GM19395 (cell line): ENCODE measurements around the gene FMO2.
"Not testable (repeated sequence)": the region's sequence is repeated elsewhere in the genome, so short reads cannot be mapped to it uniquely, and the experiment has no call there.

Experiments
- ATAC-seq: cut with Tn5 transposase; IDR thresholded peaks from one replicate; pipeline ENCODE4 v1.9.1; 2021; ENCODE audit warnings: mild to moderate bottlenecking, moderate library complexity; ENCODE audit not compliant: unreplicated experiment

Gene FMO2

DNA sequence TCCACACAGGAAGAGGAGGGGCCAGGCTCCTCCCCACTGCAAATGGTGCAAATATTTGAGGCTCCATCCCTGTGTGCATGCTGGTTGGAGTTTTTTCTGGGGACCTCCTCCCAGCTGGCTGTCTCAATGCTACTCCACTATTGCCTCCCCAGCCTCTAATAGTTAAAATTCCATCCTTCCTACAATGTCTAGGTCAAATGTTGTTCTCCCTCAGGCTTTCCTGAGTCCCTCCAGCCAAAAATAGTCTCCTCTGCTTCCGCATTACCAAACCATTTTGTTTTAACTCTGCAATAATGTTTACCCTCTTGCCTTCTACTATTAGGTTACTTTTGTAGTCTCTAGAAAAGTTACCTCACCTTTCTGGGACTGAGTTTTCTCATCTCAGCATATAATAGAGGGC is 33.6 kb downstream of the FMO2 start:
- no peak for ATAC-seq

DNA sequence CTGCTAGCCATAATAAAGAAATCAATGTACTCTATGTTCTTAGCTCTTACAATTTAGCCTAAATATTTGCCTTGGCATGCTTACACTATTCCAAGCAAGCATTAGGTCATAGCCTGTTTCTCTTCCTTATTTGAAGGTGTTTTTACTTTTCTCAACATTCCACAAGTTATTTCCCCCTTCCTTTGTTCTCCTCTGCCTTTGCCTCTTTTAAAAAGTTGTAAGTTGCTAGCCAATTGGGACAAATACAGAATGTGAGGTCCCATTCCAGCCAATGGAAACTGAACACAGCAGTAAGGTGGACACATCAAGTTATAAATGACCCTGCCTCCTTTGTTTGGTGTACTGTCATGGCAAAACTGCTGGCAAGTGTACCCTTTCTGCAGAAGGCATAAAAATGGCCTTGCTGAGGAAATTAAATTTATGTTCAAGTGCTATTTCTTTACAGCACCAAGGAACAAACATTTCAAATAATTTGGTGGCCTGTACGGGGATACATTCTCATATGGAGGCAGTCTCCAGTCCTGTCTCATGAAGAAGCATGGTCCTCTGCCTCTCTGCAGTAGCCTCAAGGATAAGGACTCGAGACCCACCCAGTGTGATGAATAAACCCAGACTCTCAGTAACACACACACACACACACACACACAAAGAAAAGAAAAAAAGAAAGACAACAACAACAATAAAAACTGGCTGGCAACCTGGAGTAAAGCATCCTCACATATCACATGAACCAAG is 34.4 kb downstream of the FMO2 start:
- no peak for ATAC-seq

DNA sequence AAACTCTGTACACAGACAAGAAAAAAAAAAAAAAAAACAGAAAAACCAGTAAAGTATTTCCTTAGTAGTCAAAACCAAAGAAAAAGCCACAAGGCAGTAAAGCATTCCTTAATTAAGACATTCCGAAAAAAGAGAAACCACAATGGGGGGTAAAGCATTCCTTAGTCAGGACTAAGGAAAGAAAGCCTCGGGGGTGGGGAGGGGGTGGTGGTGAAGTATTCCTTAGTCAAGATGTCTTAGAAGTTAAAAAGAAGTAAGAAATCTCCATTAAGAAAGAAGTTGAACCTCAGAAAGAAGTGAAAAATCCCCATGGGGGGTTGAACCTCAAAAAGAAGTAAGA is 35.0 kb downstream of the FMO2 start:
- no peak for ATAC-seq

DNA sequence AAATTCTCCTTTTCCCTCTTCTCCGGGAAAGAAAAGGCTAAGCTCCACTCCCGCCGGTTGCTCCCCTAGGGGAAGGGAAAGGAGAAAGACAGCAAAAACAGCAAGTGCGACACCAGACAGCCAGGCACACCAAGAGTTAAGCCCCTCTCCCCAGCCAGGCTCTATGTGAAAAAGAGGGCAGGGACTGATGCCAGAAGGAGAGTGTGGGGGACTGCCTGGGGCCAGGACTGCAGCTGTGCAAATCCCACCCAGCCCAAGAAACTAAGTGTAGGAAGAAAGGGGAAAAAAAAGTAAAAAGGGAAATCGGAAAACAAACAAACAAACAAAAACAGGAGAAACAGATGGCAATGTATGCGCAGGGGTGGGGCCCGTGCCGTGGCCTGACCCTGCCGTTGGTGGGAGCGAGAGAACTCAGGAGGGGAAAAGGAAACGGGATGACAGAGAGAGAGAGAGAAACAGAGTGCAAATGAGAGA is 35.5 kb downstream of the FMO2 start:
- ATAC-seq, result no peak

DNA sequence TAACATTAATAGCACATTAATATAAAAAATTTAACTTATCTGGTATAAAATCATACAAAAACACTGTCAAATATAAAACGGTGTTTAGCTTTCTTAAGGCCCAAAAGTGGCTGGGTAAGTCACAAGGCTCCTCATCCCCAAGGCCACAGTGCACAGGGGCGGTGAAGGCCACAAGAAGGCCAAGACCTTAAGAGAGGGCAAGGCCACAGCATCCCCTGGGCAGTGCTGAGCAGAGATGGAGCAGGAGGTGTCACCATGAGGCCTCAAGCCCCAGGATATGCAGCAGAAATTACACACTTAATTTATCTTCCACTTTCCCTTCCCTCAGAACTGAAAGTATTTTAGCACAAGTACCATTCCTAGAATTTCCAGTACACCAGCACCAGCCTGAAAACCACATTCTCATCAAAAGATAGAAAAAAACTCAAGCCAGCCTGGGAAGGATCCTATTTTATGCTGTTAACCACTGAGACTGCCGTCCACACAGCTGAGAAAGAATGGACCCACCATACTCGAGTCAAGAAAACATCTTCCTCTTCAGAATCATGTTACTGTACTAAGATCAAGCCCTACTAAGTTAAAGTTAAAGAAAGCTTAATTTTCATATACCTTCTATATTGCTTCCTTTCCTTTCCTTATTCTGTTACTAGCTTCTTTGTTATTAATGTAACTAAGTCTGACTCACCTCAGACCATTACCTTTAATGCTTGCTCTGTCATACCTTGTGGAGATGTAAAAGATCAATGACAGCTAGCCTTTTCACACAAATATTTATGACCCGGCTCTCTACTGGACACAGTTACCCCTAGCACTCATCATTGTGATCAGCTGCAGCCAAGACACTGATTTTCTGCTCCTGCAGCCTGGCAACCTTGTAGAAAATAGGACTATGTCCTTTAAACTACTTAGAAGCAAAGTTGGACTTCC is 36.8 kb downstream of the FMO2 start:
- no peak for ATAC-seq

DNA sequence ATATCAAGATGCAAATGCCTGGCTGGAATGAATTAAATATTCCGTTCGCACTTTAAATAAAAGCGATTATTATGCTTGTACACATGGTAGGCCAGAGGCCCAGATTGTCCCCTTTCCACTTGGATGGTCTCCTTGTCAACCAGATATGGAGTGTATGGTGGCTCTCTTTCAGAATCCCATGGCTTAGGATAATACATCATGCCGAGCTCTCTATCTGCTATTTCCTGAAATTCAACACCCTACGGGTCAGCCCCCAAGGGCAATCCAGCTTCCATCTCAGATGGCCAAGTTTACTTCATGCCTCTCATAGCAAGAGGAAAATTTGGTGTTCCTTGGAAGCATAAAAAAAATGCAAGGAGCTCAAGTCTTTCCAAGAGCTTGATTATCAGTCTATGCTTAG is 37.8 kb downstream of the FMO2 start:
- no peak for ATAC-seq

DNA sequence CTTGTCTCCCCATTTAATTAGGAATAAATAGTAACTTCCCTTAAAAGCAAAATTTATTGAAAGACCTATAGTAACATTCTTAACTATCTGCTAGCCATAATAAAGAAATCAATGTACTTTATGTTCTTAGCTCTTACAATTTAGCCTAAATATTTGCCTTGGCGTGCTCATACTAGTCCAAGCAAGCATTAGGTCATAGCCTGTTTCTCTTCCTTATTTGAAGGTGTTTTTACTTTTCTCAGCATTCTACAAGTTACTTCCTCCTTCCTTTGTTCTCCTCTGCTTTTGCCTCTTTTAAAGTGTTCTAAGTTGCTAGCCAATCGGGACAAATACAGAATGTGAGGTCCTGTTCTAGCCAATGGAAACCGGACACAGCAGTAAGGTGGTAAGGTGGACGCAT is 39.2 kb downstream of the FMO2 start:
- not testable (repeated sequence) for ATAC-seq

DNA sequence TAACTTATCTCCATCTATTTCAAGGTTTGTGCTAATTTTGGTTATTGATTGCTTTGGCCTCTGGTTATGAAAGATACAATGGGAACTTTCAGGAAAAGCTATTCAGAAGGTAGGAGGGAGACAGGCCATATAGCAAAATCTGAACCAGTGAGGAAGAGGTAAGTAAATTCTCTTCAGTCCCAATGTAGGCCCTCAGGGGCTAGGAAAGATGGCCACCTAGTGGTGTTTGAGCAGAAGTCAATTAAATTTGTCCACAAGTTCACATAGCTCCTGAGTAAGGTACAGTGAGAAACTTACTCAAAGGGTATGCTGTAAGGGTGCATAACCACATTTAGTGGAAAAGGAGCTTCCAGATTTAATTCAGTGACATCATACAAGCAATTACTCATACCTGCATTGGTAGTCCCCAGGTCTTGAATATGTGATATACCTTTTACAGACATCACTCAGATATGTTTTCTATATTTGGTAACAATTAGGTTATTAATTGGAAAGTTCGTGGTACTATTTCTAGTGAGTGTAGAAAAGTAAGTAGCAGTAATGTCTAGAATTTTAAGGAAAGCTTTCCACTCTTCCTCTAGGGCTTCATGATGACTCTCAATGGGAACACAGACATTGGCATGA is 41.8 kb downstream of the FMO2 start:
- ATAC-seq, result peak; percentile 96

DNA sequence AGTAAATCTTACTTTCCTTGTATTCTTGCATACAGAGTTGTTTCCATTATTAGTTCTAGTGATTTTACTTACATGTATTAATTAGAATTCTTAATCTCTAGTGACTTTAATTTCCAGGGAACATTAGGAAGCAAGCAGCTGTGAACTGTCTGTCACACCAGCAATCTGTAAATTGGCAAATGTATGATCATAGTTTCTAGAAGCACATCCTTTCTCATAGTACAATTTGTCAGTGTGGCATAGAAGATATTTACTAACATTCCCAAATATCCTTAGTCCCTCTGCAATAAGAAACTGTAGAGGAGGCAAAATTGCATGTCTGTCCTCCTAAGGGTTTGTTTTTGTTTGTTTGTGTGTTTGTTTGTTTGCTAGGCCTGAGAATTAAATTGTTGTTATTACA is 46.2 kb downstream of the FMO2 start:
- ATAC-seq, result no peak

DNA sequence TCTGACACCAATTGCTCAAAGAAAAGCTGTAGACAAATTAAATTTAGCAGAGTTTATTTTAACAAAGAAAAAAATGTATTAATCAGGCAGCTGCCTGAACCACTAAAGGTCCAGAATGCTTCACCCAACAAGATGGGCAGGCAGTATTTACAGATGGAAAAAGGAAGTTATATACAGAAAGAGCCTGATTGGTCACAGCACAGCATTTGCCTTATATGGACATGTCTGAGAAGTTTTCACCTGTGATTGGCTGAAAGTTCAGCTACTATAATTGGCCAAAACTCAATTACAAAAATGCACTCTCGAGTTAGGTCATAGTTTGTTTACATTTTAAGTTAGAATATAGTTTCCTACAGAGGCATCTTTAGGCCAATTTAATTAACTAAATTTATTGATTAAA is 48.1 kb downstream of the FMO2 start:
- no peak for ATAC-seq

DNA sequence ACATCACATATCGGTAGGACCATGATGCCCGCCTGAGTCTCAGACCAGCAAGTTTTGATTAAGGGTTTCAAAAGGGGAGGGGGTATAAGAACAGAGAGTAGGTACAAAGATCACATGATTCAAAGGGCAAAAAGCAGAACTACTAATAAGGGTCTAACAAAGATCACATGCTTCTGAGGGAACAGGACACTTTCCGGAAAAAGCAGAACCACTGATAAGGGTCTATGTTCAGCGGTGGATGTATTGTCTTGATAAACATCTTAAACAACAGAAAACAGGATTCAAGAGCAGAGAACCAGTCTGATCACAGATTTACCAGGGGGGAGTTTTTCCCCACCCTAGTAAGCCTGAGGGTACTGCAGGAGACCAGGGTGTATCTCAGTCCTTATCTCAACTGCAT is 51.1 kb downstream of the FMO2 start:
- not testable (repeated sequence) for ATAC-seq

DNA sequence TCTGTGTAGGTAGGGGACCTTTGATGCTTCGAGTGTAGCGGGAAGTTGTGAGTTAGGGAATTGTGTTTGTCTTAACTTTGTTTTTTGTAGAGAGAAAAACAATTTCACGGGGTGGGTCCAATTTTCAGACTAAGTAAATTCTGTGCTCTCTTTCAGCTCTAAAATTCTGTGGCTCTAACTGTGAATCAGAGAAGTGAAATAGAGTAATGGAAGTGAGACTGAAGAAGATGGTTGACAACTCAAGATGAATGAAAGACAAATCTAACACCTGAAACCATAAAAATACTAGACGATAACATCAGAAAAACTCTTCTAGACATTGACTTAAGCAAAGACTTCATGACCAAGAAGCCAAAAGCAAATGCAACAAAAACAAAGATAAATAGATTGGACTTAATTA is 58.8 kb downstream of the FMO2 start:
- no peak for ATAC-seq

DNA sequence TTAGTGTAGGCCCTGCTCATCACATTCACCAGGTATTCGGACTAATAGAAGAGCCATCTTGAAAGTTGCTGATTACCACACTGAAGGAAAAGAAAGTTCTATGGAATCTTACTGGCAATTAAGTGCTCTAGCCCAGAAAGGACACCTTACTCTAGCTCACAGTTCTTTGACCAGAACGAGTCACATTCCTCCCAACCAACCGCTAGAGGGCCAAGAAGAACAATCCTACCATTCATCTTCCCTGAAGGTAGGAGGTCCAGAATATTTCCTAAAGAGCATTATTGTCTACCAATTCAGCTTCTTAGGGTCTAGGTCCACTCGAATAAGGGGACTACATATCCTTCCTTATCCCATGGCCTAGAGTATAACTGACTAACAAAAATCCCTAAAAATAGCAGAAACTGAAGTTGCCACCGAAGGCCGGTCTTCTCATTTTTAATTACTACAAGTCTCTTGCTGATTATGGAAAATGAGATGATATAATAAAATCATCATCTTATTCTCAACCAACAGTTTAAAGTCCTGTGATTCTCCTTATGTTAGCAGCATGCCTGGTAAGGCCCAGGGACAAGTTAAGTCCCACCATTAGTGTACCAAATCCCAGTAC is 60.5 kb downstream of the FMO2 start:
- ATAC-seq, result peak; percentile 87

DNA sequence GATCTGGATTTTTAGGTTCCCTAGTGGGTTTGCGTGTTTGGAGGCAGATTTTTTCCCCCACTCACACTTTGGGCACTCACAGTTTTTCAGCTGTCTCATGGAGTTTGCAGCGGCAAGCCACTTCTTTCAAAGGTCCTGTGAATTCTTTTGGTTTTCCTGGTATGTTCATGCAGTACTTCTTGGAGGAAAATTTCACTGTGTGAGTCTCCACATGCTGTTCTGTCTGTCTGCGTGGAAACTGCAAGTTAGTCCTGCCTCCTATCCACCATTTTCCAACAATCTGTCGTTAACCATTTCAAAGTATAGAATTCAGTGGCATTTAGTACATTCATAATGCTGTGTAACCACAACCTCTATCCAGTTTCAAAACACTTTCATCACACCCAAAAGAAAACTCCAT is 62.4 kb downstream of the FMO2 start:
- no peak for ATAC-seq

DNA sequence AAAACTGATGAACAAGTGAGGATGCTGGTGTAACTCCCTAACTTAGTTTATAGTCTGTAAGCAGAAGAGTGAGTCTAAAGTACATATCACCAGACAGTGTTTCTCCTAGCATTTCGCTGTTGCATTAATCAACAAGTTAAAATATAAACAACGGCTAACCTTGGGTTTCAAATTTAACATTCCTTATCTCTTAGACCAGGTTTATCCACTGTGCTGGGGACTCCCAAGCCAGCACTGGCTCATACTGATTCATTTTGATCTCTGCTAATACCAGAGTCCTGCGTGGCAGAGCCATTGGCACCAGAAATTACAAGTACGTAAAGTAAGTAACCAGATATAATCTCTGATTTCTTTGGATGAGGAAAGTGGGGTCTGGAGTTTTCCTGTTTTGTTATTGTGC is 63.2 kb downstream of the FMO2 start, which contains the start of gene FMO1:
FMO1 (plus strand) TSS at position 193 of the 400 bp plus-strand sequence. CDS start 9,594 bp downstream, outside the sequence.
- ATAC-seq, result no peak

DNA sequence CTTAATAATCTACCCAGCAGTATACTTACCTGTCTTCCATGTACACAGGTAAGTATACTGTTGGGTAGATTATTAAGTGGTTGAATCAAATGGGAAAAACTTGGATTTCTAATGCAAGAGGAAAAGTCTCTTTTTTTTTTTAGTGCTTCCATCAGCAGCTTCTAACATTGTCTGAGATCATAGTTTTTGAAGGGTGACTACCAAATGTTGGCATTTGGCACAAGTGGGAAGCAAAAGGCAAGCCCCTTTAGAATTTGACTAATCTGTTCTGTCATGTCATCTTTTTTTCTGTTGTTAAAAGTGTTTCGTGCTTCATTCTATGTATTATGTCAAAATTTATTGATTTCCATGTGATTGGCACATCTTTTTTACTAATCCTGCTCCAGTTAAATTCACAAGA is 63.7 kb downstream of the FMO2 start:
- no peak for ATAC-seq

DNA sequence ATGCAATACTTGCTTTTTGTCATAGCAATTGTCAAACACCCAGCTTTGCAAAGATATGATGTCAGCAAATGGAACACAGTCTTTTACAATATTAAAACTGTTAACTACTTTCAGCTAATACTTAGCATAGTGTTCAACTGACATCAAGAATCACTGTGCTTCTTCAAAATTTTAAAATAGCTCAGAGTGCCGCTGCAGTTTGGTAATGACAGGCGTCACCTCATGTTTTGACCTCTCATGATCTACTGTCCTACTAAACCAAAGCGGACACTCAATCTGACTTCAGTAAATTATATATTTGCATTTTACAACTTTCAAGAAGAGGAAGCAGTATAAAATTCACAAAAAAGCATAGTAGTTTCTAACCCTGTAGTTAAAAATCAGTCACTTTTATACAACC is 65.2 kb downstream of the FMO2 start:
- ATAC-seq, result no peak

DNA sequence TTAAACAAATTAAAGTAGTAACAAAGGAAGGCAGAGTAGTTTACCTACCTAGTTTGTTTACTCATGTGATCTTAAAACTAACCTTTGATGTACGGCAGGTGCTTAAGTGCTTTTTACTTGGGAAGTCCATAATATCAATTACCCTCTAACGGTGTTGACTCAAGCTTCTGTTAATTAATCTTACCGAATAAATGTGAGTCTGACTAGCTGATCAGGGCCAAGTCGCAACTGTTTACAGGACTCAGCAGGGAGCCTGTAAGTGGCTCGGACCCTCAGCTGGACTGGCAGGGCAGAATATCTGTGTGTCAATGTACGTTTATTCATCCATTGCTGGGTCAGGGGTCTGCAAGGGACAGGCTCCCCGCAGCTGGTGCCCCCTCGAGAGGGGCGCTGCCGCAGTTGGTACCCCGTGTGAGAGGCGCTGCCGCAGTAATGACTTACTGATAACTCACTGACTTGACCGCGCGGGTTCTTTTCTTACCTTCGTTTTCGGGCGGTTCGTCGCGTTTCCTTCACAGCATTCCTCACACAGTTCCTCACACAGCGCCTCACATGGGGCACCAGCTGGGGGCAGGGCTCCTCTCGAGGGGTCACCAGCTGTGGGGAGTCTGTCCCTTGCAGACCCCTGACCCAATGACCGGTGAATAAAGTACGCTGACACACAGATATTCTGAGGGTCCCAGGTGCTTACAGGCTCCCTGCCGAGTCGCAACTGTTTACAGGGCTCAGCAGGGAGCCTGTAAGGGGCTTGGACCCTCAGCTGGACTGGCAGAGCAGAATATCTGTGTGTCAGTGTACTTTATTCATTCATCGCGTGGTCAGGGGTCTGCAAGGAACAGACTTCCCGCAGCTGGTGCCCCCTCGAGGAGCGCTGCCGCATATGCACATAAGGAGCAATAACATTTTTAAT is 66.2 kb downstream of the FMO2 start:
- peak; percentile 67 for ATAC-seq

DNA sequence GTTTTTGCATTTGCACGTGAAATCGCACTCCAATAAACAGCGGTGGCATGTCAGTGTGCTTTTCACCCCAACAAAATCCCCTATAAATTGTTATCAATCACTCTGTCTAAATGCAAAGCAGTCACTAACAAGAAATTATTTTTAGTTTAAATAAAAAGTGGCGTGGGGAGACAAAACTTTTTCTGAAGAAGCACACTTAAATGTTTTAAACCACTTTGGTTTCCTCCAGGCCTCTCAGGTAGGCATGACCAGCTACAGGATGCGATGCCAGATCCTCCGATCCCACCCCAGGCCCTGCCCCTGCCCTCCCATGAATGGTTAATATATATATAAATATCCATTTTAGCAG is 66.8 kb downstream of the FMO2 start:
- no peak for ATAC-seq

DNA sequence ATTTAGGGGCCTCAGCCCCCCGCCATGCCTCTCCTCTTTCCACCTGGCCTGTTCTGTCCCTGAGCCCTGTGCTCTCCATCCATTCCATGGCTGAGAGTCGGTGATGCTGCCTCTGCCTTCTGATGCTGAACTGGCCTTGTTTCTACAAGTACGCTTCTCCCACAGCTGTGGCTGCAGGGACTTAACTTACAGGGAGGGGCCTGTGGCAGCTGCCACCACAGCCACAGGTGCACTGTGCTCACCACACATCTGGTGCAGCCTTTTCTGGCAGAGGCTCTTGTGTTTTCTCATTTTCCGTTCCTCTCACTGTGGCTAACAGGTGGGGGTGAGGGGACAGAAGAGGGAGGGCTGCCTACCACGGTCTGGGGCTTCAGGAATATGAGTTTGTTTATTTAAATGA is 67.4 kb downstream of the FMO2 start:
- peak; percentile 89 for ATAC-seq
